Limb (tissue), 2 donors: ENCODE measurements around the gene PPP1R13B.

Experiments used
- DNase-seq, 2 donors: peaks; one replicate each; pipeline ENCODE4 v3.0.0-alpha.2; 2016; ENCODE audit errors: extremely low spot score in 2 of 2

The PPP1R13B gene

DNA sequence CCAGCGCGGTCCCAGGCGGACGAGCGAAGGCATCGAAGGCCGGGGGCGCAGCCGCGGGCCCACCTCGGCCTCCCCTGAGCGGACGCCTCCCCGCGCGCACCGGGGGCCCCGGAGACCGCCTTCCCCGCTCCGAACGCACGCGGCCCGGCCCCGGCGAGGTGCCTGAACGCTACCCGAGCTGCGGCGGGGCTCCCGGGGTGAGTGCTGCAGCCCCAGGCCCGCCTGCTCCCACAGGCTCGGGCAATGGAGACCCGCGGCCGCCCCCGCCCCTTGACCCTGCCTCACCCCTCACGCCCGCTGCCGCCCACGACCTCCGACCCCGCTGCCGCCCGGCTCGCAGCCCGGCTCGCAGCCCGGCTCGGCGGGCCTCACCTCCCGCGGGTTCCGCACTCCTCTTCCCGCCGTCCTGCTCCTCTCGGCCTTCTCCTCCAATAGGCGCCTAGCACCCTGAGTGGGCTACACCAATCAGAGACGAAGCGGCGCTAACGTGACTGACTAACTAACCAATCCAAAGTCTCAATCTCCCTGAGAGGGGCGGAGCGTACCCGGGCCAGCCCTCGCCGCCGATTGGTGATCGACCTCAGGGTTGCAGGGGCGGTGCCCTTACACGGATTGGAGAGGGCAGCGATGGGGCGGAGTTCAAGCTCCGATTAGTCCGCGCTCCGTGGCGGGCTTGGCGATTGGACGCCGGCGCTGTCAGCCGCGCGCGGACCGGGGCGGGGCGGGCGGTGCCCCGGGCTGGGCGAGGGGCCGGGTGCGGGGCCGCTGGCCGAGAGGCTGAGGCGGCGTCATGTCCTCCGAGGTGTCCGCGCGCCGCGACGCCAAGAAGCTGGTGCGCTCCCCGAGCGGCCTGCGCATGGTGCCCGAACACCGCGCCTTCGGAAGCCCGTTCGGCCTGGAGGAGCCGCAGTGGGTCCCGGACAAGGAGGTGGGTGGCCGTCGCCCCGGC, 132.0 kb downstream of the PPP1R13B start, which contains the start of the genes XRCC3 and ZFYVE21:
TSS of gene XRCC3 (minus strand) at position 400 of the 949 bp plus-strand sequence. CDS start 4,364 bp downstream, outside the sequence.
TSS of gene ZFYVE21 (plus strand) at position 759 of the 949 bp plus-strand sequence. CDS start at position 791, 32 bp downstream.
- DNase-seq: peak; percentile 100

- no peak for DNase-seq
These were observed 133.2 kb downstream of the PPP1R13B start for GRCh38 chr14:103714063-103714724.

- DNase-seq: no peak
These were observed 133.9 kb downstream of the PPP1R13B start for GRCh38 chr14:103713304-103714062.

DNA sequence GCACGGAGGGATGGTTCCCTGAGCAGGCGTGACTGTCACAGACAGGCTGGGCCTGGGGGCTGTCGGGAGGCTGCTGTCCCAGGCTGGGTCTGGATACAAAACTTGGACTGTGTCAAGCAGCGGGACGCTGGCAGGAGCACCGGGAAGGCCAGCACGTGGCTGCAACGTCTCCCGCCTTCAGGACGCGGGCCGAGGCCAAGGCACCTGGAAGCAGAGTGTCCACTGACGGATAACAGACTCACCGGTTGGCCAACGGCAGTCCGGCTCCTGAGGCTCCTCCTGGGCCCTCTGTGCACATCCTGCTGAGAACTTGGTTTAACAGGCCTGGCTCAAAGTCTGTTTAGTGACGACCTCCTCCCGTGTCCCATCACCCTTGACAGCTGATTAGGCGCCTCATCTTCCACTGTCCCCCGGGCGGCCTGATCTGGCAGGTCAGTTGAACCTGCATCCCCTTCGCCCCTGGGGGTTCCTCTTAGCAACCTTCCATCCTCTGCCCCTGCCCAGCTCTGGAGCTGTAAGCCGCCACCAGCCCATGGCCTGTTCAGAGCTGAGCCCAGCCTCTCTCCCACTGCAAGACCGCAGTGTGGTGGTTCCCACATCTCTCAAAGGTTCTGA, 134.6 kb downstream of the PPP1R13B start:
- DNase-seq: no peak

- DNase-seq: no peak
These were observed 135.6 kb downstream of the PPP1R13B start for GRCh38 chr14:103711516-103712431.

DNA sequence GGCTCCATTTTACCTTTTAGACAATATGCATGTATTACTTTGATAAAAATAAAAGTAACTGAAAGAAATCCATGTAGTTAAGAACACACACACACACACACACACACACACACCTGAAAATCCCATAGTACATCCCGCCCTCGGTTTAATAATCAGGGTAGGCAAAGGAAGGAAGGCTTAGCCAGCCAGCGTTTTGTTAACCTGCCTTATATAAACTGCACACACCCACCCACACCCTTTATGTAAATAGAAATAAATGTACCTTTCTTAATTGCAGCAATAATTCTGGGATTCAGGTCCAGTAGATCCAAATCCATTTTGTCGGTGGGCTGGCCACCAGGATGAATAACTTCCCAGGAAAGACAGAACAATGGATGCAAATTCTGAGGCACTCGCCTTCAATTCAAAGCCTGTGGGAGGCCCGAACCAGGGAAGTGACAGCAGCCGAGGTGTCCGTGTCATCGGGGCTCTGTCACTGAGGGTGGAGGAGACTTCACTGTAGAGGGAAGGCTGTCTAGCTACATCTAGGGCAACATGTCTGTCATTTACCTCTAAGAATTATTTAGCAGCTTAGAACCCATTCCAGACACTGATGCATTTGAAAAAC, 136.5 kb downstream of the PPP1R13B start:
- DNase-seq: no peak

DNA sequence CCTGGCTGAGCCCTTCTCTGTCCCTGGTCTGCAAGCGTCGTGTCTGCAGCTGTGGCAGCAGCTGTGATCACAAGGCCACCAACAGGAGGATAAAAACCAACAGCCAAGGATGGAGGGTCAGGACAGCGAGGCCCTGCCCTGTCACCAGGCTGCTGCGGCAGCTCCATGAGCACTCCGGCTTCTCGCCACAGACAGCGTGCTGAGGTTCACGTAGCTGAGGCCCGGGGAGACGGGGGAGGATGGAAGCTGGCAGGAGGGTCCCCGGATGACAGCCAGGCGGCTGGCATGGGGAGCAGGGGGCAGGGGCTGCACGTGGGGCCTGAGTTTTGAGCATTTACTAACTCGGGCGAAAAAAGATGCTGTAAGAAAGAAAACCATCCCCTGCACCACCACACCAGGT, 137.6 kb downstream of the PPP1R13B start:
- DNase-seq: no peak

- no peak for DNase-seq
These were observed 138.6 kb downstream of the PPP1R13B start for GRCh38 chr14:103708750-103709187.

- DNase-seq: no peak
These were observed 139.8 kb downstream of the PPP1R13B start for GRCh38 chr14:103707329-103708263.

DNA sequence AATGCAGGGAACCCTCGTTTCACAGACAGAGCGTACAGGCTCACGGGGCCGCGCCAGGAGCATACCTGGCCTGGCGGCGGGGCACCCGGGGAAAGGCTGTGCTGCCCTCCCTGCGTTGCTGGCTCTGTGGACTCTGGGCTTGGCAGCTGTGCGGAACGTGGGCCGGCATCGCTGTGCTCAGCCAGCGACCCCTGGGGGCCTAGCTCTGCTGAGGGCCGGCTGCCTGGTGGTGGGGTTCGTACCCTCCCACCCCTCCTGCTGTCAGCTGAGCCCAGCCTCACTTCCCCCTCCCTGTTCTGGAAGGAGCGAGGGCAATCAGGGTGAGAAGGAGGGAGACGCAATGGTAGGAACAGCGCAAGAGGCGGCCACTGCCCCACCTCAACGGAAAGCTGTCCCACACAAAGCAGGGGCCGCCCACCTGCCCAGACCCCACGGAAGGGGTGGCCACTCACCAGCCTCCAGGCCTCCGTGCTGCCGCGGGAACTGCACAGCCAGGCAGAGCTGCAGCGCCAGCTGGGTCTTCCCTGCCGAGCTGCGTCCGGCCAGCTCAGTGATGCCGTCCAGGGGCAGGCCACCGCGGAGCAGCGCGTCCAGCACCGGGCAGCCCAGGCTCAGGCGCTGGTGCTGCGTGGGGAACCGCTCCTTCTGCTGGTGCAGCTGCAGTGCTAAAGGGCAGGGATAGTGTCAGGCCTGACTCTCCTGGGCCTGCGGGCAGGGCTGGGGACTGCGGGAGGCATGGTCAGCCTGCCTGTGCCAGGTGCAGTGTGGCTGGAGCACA, 140.6 kb downstream of the PPP1R13B start:
- no peak for DNase-seq

- no peak for DNase-seq
These were observed 141.7 kb downstream of the PPP1R13B start for GRCh38 chr14:103705504-103706284.

DNA sequence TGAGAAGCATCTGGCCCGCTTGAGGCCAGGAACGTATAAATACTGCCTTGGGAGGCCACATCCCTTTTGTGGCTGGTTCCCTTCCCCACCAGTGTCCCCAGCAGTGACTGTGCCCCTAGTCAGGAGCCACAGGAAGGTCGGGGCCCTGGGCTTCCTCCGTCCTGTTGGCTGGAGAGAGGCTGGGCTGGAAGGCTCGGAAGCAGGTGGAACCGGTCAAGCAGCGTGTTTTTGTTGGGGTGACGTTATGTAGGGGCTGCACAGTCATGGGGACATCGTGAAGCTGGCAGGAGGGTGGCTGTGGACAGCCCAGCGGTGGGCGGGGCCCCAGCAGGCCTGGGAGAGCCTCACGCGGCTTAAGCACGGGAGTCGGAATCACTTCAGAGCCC, 142.3 kb downstream of the PPP1R13B start:
- DNase-seq: no peak

GRCh38 chr14:103704708-103705107, 142.7 kb downstream of the PPP1R13B start:
- no peak for DNase-seq

GRCh38 chr14:103703433-103704385, 143.7 kb downstream of the PPP1R13B start:
- DNase-seq: peak in 1 of 2 donors; percentile 32

DNA sequence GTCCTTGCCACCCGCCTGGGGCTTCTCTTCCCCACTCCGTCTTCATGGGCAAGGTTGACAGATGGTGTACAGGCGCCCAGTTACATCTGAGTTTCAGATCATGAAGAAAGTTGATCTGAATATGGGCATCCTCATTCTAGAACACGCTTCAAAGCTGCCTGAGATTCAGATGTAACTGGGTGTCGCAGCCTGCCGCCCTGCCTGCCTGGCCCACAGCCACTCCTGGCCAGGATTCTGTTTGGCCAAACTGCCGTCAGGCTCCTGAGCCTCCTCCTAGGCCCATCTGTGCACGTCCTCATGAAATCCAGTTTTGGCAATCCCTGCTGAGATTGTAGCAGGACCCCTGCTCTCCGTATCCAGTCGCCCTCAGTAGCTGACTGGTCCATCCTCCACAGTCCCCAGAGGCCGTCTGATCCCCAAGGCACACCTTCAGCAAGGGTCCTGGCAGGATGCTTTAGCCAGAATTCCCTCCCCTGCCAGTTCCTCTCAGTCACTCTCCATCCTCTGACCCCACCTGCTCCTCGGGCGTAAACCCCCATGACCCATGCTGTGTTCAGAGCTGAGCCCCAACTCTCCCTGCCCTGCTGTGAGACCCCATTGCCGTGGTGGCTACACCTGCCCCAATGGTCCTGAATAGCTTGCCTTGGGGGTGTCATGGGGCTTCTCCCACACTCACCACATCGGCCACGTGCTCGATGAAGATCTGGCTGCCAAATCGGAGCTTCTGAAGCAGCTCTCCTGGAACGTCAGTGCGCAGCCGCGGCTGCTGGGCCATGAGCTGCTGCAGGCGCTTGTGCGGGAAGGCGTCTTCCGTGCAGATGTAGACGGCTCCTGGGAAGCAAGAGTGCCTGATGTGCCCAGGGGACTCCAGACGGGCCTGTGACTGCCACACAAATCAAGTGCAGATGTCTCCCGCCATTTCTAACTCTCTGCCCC, 144.6 kb downstream of the PPP1R13B start:
- DNase-seq: peak in 1 of 2 donors; percentile 21
